Panc1 (cell line): Measurements from ENCODE around the gene ZC3H13. TPM values are rescaled to one million over a fixed set of nuclear protein-coding genes. Genes with fewer than 3 reads are reported as not detected.

Experiments used
- ATAC-seq: fragments of 200-7000 bp; cut with Tn5 transposase; 2 replicates; pipeline ENCODE4 v1.9.1; 2020; ENCODE audit warnings: mild to moderate bottlenecking, moderate library complexity
- BruUV-seq: library from RNA; stranded (reverse); fragments of 400-500 nt; replicated peaks from 2 replicates; lab custom pipeline; 2021; lab: Mats Ljungman, UMichigan
- CTCF ChIA-PET: fragments of 300-600 bp; sonication (Branson Sonifier 250); formaldehyde crosslinking; loops from one replicate; lab custom pipeline; 2022; ENCODE audit warnings: antibody characterized with exemption; lab: Charles Lee
- POLR2A ChIA-PET: fragments of 300-600 bp; sonication (Branson Sonifier 250); formaldehyde crosslinking; loops from one replicate; lab custom pipeline; 2022; ENCODE audit warnings: antibody characterized with exemption; lab: Charles Lee
- DNase-seq: peaks from one replicate; pipeline ENCODE4 v3.0.0-alpha.2; 2010; ENCODE audit warnings: low read depth, low spot score
- H3K27ac ChIP-seq: 2 replicates; pipeline ENCODE4 v1.5.1; 2011; ENCODE audit warnings: mild to moderate bottlenecking, low read length, inconsistent platforms
- H3K27me3 ChIP-seq: fragments of 200-500 bp; sonication (Bioruptor generic); 2 replicates; pipeline ENCODE4 v1.6.0; 2014; ENCODE audit warnings: low read length, inconsistent platforms; ENCODE audit not compliant: control insufficient read depth, insufficient read depth
- H3K36me3 ChIP-seq: fragments of 200-500 bp; sonication (Bioruptor generic); 2 replicates; pipeline ENCODE4 v1.5.1; 2014; ENCODE audit warnings: inconsistent platforms, mild to moderate bottlenecking, low read length, moderate library complexity; ENCODE audit not compliant: control insufficient read depth, insufficient read depth
- H3K4me1 ChIP-seq: 2 replicates; pipeline ENCODE4 v1.5.1; 2011; ENCODE audit warnings: inconsistent platforms, mild to moderate bottlenecking, low read length, moderate library complexity; ENCODE audit not compliant: control insufficient read depth, insufficient read depth
- H3K4me3 ChIP-seq, 2 experiments: 2 replicates each; pipeline ENCODE4 v1.5.1; 2011 to 2012; ENCODE audit warnings: low read depth in 2 of 2, low read length in 2 of 2, mild to moderate bottlenecking in 2 of 2, inconsistent platforms in 1 of 2, moderate library complexity in 1 of 2
- H3K9me3 ChIP-seq: fragments of 200-500 bp; sonication (Bioruptor generic); 2 replicates; pipeline ENCODE4 v1.5.1; 2014; ENCODE audit warnings: low read depth, mild to moderate bottlenecking, inconsistent platforms, low read length, moderate library complexity; ENCODE audit not compliant: control insufficient read depth, insufficient read depth
- POLR2AphosphoS5 ChIP-seq: IDR thresholded peaks from 2 replicates; pipeline ENCODE4 v1.6.1; 2012; ENCODE audit warnings: mild to moderate bottlenecking, low read depth, low read length, moderate library complexity
- SIN3A ChIP-seq: IDR thresholded peaks from 2 replicates; pipeline ENCODE4 v1.6.1; 2012; ENCODE audit warnings: low read depth, mild to moderate bottlenecking, low read length, moderate library complexity, borderline replicate concordance; ENCODE audit not compliant: insufficient read depth
- TCF7L2 ChIP-seq: IDR thresholded peaks from 2 replicates; pipeline ENCODE4 v1.6.1; 2011; ENCODE audit warnings: mild to moderate bottlenecking, low read depth, low read length, inconsistent platforms
- in situ Hi-C: cut with HindIII; loops from 2 replicates; pipeline ENCODE4 v1.10.0; 2016; ENCODE audit warnings: low sequenced_read_pairs, low pct_unique_long_range_greater_than_20kb
- intact Hi-C: fragments of 100-400 bp; cut with micrococcal nuclease; formaldehyde crosslinking; loops from one replicate; pipeline ENCODE4 v1.10.0; 2022; ENCODE audit not compliant: unreplicated experiment
- total RNA-seq: library from RNA; stranded (reverse); gene quantifications from one replicate; pipeline ENCODE4 v1.2.1, GENCODE V29; 2021; ENCODE audit not compliant: unreplicated experiment
- TF ChIP-seq, protein P1 (sequence below), 2 experiments: IDR thresholded peaks; 2 replicates each; pipeline ENCODE4 v1.6.1; 2011 to 2012; ENCODE audit warnings: low read depth in 2 of 2, control low read depth in 1 of 2, low read length in 1 of 2, mild to moderate bottlenecking in 1 of 2, moderate library complexity in 1 of 2; ENCODE audit not compliant: insufficient read depth in 1 of 2
- TF ChIP-seq, protein P2 (sequence below): fragments of 450-650 bp; IDR thresholded peaks from 2 replicates; pipeline ENCODE4 v1.5.1; 2017; ENCODE audit warnings: mild to moderate bottlenecking

The ZC3H13 gene
- total RNA-seq, 1 experiment from 2014 or later, result 25.3 TPM

DNA sequence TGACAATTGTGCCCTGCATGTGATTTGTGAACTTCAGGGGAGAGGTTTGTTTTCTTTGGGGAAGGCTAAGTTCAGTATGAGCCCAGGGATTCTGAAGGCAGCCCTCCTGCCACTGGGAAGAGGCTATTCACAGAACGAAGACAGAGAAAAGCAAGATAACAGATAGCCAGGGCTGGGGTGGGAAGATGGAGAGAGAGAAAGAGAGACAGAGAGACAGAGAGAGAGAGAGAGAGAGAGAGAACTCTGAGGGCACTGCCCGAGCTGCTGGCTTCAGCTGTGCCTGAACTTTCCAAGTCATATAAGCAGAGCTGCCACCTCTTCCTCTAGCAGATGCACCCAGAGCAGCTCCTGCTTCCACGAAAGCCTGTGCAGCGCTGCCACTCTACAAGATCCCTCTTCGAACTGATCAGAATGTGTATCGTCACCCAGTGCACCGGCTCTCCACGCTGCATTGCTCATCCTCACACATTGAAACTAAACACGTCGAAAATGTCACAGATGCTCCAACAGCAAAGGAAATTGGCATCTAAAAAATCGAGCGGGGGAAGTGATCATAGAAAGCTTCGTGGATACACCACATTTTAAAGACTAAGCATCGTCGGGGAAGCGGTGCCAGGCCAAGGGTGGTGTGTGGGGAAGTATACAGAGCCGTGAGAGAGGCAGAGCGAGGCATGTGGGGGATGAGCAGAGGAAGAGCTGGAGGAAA, 119.2 kb downstream of the ZC3H13 start:
- DNase-seq (no peak), ATAC-seq (no peak)
- no peak overlapping the region for H3K27ac ChIP-seq
- H3K27me3 ChIP-seq, result no peaks in the 10 kb centered on the region; the same call in none of the 2 replicates
- POLR2A ChIA-PET, result no interaction called here
- no peaks in the 10 kb centered on the region for H3K36me3 ChIP-seq
- H3K4me1 ChIP-seq, result no peaks in the 10 kb centered on the region
- no peaks in the 10 kb centered on the region for H3K9me3 ChIP-seq
- intact Hi-C loops (no loop called here), in situ Hi-C loops (no loop called here)
- no TSS peak for BruUV-seq
- TF ChIP-seq, protein P1, sequence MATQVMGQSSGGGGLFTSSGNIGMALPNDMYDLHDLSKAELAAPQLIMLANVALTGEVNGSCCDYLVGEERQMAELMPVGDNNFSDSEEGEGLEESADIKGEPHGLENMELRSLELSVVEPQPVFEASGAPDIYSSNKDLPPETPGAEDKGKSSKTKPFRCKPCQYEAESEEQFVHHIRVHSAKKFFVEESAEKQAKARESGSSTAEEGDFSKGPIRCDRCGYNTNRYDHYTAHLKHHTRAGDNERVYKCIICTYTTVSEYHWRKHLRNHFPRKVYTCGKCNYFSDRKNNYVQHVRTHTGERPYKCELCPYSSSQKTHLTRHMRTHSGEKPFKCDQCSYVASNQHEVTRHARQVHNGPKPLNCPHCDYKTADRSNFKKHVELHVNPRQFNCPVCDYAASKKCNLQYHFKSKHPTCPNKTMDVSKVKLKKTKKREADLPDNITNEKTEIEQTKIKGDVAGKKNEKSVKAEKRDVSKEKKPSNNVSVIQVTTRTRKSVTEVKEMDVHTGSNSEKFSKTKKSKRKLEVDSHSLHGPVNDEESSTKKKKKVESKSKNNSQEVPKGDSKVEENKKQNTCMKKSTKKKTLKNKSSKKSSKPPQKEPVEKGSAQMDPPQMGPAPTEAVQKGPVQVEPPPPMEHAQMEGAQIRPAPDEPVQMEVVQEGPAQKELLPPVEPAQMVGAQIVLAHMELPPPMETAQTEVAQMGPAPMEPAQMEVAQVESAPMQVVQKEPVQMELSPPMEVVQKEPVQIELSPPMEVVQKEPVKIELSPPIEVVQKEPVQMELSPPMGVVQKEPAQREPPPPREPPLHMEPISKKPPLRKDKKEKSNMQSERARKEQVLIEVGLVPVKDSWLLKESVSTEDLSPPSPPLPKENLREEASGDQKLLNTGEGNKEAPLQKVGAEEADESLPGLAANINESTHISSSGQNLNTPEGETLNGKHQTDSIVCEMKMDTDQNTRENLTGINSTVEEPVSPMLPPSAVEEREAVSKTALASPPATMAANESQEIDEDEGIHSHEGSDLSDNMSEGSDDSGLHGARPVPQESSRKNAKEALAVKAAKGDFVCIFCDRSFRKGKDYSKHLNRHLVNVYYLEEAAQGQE (IDR thresholded peaks at IDR 0.05; ENCODE audit: insufficient read depth in 1 of 2, low read depth in 2 of 2, low read length in 1 of 2), result no peak
- TF ChIP-seq, protein P2, sequence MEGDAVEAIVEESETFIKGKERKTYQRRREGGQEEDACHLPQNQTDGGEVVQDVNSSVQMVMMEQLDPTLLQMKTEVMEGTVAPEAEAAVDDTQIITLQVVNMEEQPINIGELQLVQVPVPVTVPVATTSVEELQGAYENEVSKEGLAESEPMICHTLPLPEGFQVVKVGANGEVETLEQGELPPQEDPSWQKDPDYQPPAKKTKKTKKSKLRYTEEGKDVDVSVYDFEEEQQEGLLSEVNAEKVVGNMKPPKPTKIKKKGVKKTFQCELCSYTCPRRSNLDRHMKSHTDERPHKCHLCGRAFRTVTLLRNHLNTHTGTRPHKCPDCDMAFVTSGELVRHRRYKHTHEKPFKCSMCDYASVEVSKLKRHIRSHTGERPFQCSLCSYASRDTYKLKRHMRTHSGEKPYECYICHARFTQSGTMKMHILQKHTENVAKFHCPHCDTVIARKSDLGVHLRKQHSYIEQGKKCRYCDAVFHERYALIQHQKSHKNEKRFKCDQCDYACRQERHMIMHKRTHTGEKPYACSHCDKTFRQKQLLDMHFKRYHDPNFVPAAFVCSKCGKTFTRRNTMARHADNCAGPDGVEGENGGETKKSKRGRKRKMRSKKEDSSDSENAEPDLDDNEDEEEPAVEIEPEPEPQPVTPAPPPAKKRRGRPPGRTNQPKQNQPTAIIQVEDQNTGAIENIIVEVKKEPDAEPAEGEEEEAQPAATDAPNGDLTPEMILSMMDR, result no peak
- TF ChIP-seq TCF7L2 (no peak), POLR2AphosphoS5 (no peak), SIN3A (no peak)
- H3K4me3 ChIP-seq, result no peak overlapping the region
- CTCF ChIA-PET, result interaction anchor here (0.7 kb wide), 1 partner anchor 153 kb away, joined by 4 read pairs; no protein-coding TSS in a partner anchor

GRCh38 chr13:45932676-45933075, 119.9 kb downstream of the ZC3H13 start:
- H3K4me3 ChIP-seq, result no peak overlapping the region
- ChIA-PET POLR2A (no interaction called here), CTCF (no interaction called here)
- no peak for ATAC-seq
- no peaks in the 10 kb centered on the region for H3K4me1 ChIP-seq
- TF ChIP-seq POLR2AphosphoS5, result no peak
- TF ChIP-seq, protein P2, result no peak
- TF ChIP-seq TCF7L2, result no peak
- TF ChIP-seq, protein P1 (IDR thresholded peaks at IDR 0.05; ENCODE audit: insufficient read depth in 1 of 2, low read depth in 2 of 2, low read length in 1 of 2), result no peak
- TF ChIP-seq SIN3A, result no peak
- no peaks in the 10 kb centered on the region for H3K9me3 ChIP-seq
- H3K27ac ChIP-seq, result no peak overlapping the region
- intact Hi-C loops (no loop called here), in situ Hi-C loops (no loop called here)
- DNase-seq, result no peak
- no peaks in the 10 kb centered on the region for H3K36me3 ChIP-seq
- no TSS peak for BruUV-seq
- no peaks in the 10 kb centered on the region; the same call in none of the 2 replicates for H3K27me3 ChIP-seq
